GM23248 (cell line): ENCODE measurements around the gene VEGFC.

ENCODE experiments used
- EZH2 ChIP-seq: fragments of 200-600 bp; sonication (generic); IDR thresholded peaks from 2 replicates; pipeline ENCODE4 v1.6.1; 2018; ENCODE audit warnings: antibody characterized with exemption, mild to moderate bottlenecking; ENCODE audit not compliant: insufficient read depth, poor library complexity, severe bottlenecking
- EZH2phosphoT487 ChIP-seq: fragments of 200-600 bp; sonication (generic); IDR thresholded peaks from 2 replicates; pipeline ENCODE4 v1.6.1; 2018; ENCODE audit warnings: antibody characterized with exemption, moderate library complexity, mild to moderate bottlenecking, low read depth; ENCODE audit not compliant: insufficient read depth

DNA sequence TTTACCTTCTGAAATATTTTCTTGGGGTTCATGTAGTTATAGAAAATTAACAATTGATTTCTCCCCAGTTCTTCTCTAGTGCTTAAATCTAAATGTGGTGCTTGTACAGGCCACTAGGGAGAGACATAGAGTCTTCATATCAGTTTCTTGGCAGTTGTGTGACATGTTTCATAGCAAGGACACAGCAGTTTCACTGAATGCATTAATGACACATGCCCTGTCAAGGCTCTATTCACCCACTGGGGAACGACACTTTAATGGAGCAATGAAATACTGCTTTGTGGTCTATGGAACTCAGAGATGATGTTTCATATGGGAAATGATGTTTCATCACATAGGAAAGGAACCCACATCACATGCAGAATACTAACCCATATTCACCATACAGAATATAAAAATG is 2.8 kb downstream of the VEGFC start:
- TF ChIP-seq EZH2phosphoT487 (peak; percentile 81; the same call in 1 of the 2 replicates), EZH2 (no peak)
